ENCODE results near the gene CAMK2D. TPM values are rescaled to one million over a fixed set of nuclear protein-coding genes. Genes with fewer than 3 reads are reported as not detected.

Gene CAMK2D
- total and polyA plus RNA-seq, 2 experiments from 2014 or later = 36.8 to 99.1 TPM

GRCh38 chr4:113474017-113474416 is 287.5 kb downstream of the CAMK2D start:
- H3K27ac ChIP-seq = no peak overlapping the region

DNA sequence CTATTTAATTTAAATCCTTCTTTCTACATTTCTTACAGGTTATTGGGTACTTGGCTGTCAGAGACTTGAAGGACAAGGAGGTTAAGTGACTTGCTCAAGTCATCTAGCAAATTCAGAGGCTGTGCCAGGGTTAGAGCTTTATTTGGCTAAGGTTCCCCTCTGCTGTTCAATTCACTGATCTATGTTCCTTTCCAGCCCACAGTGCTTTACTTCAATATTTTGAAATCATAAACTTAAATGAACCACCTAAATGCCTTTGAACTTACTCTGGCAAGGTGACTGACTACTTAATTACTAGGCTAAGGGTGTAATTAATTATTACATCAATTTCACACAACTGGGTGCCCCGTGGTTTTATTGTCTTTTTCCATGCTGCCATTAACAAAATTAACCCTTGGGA is 288.7 kb downstream of the CAMK2D start:
- no peaks in the 10 kb centered on the region for H4K20me1 ChIP-seq (ENCODE audit: insufficient read depth, poor library complexity, severe bottlenecking)
- H3K4me1 ChIP-seq (ENCODE audit: insufficient read depth) = peaks cover 16% of the 10 kb centered on the region
- TF ChIP-seq EZH2 (IDR thresholded peaks at IDR 0.05; ENCODE audit: borderline replicate concordance) = no peak
- no peak for TF ChIP-seq CTCF (IDR thresholded peaks at IDR 0.05; ENCODE audit: poor library complexity)
- no peak for TF ChIP-seq EZH2phosphoT487 (IDR thresholded peaks at IDR 0.05; ENCODE audit: low read depth, severe bottlenecking, unreplicated experiment)
- H3K4me2 ChIP-seq = no peak overlapping the region
- WGBS (ENCODE audit: low lambda C conversion rate, missing lambda C conversion rate) = 64% methylated on average over 1 of the region's 1 CpG
- no peak for DNase-seq (ENCODE audit: low spot score)
- H2AFZ ChIP-seq = no peak overlapping the region
- peaks cover 5% of the 10 kb centered on the region for H3K36me3 ChIP-seq (replicated peaks; ENCODE audit: insufficient read depth, low read depth)
- H3K27me3 ChIP-seq = no peaks in the 10 kb centered on the region
- no peak overlapping the region for H3K27ac ChIP-seq
- H3K79me2 ChIP-seq = no peaks in the 10 kb centered on the region
- H3K4me3 ChIP-seq = no peak overlapping the region
- no peaks in the 10 kb centered on the region for H3K9me2 ChIP-seq (replicated peaks; ENCODE audit: insufficient read depth)
- peaks cover 6% of the 10 kb centered on the region for H3K9me3 ChIP-seq (ENCODE audit: low read depth)

More at GRCh38 chr4:113474017-113474416, 287.5 kb downstream of the CAMK2D start:
- no peak for TF ChIP-seq CTCF (IDR thresholded peaks at IDR 0.05; ENCODE audit: poor library complexity)
- TF ChIP-seq EZH2 (IDR thresholded peaks at IDR 0.05; ENCODE audit: borderline replicate concordance) = no peak
- no peak for TF ChIP-seq EZH2phosphoT487 (IDR thresholded peaks at IDR 0.05; ENCODE audit: low read depth, severe bottlenecking, unreplicated experiment)
- Histone ChIP-seq H3K27me3 (no peaks in the 10 kb centered on the region), H3K79me2 (no peaks in the 10 kb centered on the region), H3K9me3 (ENCODE audit: low read depth) (peaks cover 6% of the 10 kb centered on the region), H3K4me3 (no peak overlapping the region), H3K9me2 (replicated peaks; ENCODE audit: insufficient read depth) (no peaks in the 10 kb centered on the region), H4K20me1 (ENCODE audit: insufficient read depth, poor library complexity, severe bottlenecking) (no peaks in the 10 kb centered on the region), H3K36me3 (replicated peaks; ENCODE audit: insufficient read depth, low read depth) (peaks cover 5% of the 10 kb centered on the region), H3K4me2 (no peak overlapping the region), H2AFZ (no peak overlapping the region), H3K4me1 (ENCODE audit: insufficient read depth) (peaks cover 8% of the 10 kb centered on the region)
- DNase-seq (ENCODE audit: low spot score) = no peak

- DNase-seq (ENCODE audit: low spot score) = no peak
- no peak overlapping the region for H3K4me2 ChIP-seq
- H3K4me1 ChIP-seq (ENCODE audit: insufficient read depth) = peaks cover 24% of the 10 kb centered on the region
- no peaks in the 10 kb centered on the region for H3K36me3 ChIP-seq (replicated peaks; ENCODE audit: insufficient read depth, low read depth)
- no peaks in the 10 kb centered on the region for H3K9me2 ChIP-seq (replicated peaks; ENCODE audit: insufficient read depth)
- 96% methylated on average over 4 of the region's 4 CpGs for WGBS (ENCODE audit: low lambda C conversion rate, missing lambda C conversion rate)
- TF ChIP-seq EZH2 (IDR thresholded peaks at IDR 0.05; ENCODE audit: borderline replicate concordance) (no peak), CTCF (IDR thresholded peaks at IDR 0.05; ENCODE audit: poor library complexity) (no peak), EZH2phosphoT487 (IDR thresholded peaks at IDR 0.05; ENCODE audit: low read depth, severe bottlenecking, unreplicated experiment) (no peak)
- no peaks in the 10 kb centered on the region for H4K20me1 ChIP-seq (ENCODE audit: insufficient read depth, poor library complexity, severe bottlenecking)
- no peak overlapping the region for H2AFZ ChIP-seq
- no peak overlapping the region for H3K27ac ChIP-seq
- no peak overlapping the region for H3K4me3 ChIP-seq
- H3K27me3 ChIP-seq = no peaks in the 10 kb centered on the region
- no peaks in the 10 kb centered on the region for H3K9me3 ChIP-seq (ENCODE audit: low read depth)
- H3K79me2 ChIP-seq = no peaks in the 10 kb centered on the region
Observed at GRCh38 chr4:113471146-113471860, 290.2 kb downstream of the CAMK2D start.

All from hepatocyte (in vitro differentiated cells).